GM18870 (cell line): ENCODE data around the gene DCAF8.

Source experiments
- ATAC-seq: cut with Tn5 transposase; IDR thresholded peaks from one replicate; pipeline ENCODE4 v1.9.1; 2021; ENCODE audit warnings: moderate library complexity; ENCODE audit not compliant: unreplicated experiment

DCAF8 gene

GRCh38 chr1:160227561-160227960, 34.8 kb downstream of the DCAF8 start:
- ATAC-seq: no peak

- ATAC-seq: no peak
Measured at GRCh38 chr1:160227034-160227433, 35.3 kb downstream of the DCAF8 start.

- no peak for ATAC-seq
Measured at GRCh38 chr1:160226623-160227022, 35.7 kb downstream of the DCAF8 start.

- no peak for ATAC-seq
Measured at GRCh38 chr1:160225345-160225744, 37.0 kb downstream of the DCAF8 start.

- ATAC-seq: no peak
Measured at GRCh38 chr1:160224606-160225005, 37.7 kb downstream of the DCAF8 start.

GRCh38 chr1:160222546-160222945, 39.8 kb downstream of the DCAF8 start:
- no peak for ATAC-seq

GRCh38 chr1:160221089-160221488, 41.3 kb downstream of the DCAF8 start:
- ATAC-seq: no peak

GRCh38 chr1:160220301-160220700, 42.0 kb downstream of the DCAF8 start:
- no peak for ATAC-seq

GRCh38 chr1:160219062-160219929, 43.1 kb downstream of the DCAF8 start:
- no peak for ATAC-seq

GRCh38 chr1:160217481-160218051, 44.8 kb downstream of the DCAF8 start:
- no peak for ATAC-seq

GRCh38 chr1:160216301-160216700, 46.0 kb downstream of the DCAF8 start:
- no peak for ATAC-seq

GRCh38 chr1:160214481-160215140, 47.7 kb downstream of the DCAF8 start:
- ATAC-seq: no peak

GRCh38 chr1:160211046-160211790, 51.1 kb downstream of the DCAF8 start:
- no peak for ATAC-seq

- ATAC-seq: no peak
Measured at GRCh38 chr1:160210561-160210960, 51.8 kb downstream of the DCAF8 start.

- ATAC-seq: no peak
Measured at GRCh38 chr1:160209321-160210046, 52.9 kb downstream of the DCAF8 start.

- ATAC-seq: no peak
Measured at GRCh38 chr1:160208557-160209320, 53.6 kb downstream of the DCAF8 start.

GRCh38 chr1:160207771-160208556, 54.4 kb downstream of the DCAF8 start:
- no peak for ATAC-seq

GRCh38 chr1:160207118-160207650, 55.2 kb downstream of the DCAF8 start:
- ATAC-seq: no peak
